Body of pancreas (tissue), 4 donors: Measurements from ENCODE around the gene LDLRAD3. TPM values are rescaled to one million over a fixed set of nuclear protein-coding genes. Genes with fewer than 3 reads are reported as not detected.
A peak's percentile ranks its signal among the peaks of the same experiment; 100 is the strongest.

Experiments
- ATAC-seq: fragments of 150-250 bp; one replicate; pipeline ENCODE4 v1.9.1; 2016
- DNase-seq, 4 donors: peaks; one replicate each; pipeline ENCODE4 v3.0.0-alpha.2; 2019
- H3K27ac ChIP-seq, 4 donors: fragments of 200-600 bp; sonication (generic); 1 replicate in 3 of 4; 2 replicates in 1 of 4; pipeline versions ENCODE4 v1.5.1 to v1.6.1; 2016 to 2019; ENCODE audit warnings: mild to moderate bottlenecking in 1 of 4, mixed read lengths in 1 of 4, moderate library complexity in 1 of 4
- H3K27me3 ChIP-seq, 2 donors: fragments of 200-600 bp; sonication (generic); one replicate each; pipeline ENCODE4 v1.6.0; 2016; ENCODE audit warnings: mild to moderate bottlenecking in 1 of 2
- H3K36me3 ChIP-seq, 2 donors: fragments of 200-600 bp; sonication (generic); replicated peaks in 1 of 2; 2 replicates each; pipeline ENCODE4 v1.5.1; 2016; ENCODE audit warnings: low read depth in 2 of 2; ENCODE audit not compliant: insufficient read depth in 1 of 2
- H3K4me1 ChIP-seq: fragments of 200-600 bp; sonication (generic); one replicate; pipeline ENCODE4 v1.6.0; 2016
- H3K4me3 ChIP-seq, 2 donors: fragments of 200-600 bp; sonication (generic); 1 replicate in 1 of 2; 2 replicates in 1 of 2; pipeline ENCODE4 v1.5.1; 2016 to 2019
- H3K9me3 ChIP-seq, 3 donors: fragments of 200-600 bp; sonication (generic); 1 replicate in 2 of 3; 2 replicates in 1 of 3; pipeline ENCODE4 v1.5.1; 2016
- POLR2A ChIP-seq, 3 donors: fragments of 450-650 bp; IDR thresholded peaks; one replicate each; pipeline ENCODE4 v1.6.1; 2016; ENCODE audit warnings: antibody characterized with exemption in 3 of 3, mild to moderate bottlenecking in 2 of 3
- WGBS, 2 donors: methylation state at CpG; one replicate each; pipeline ENCODE4 v1.1.5; 2017; 5-methylcytosine and 5-hydroxymethylcytosine counted together
- intact Hi-C: fragments of 100-400 bp; cut with DNase I; formaldehyde crosslinking; loops from one replicate; pipeline ENCODE4 v1.15.1; 2023
- total RNA-seq, 2 donors: library from RNA; depleted of rRNA; stranded (reverse); fragments of >200 nt; gene quantifications; one replicate each; pipeline ENCODE4 v1.1.0, GENCODE V29; 2016
- TF ChIP-seq, protein P1 (sequence below), 7 experiments: fragments of 450-650 bp in 4 of 7; fragments of 200-600 bp in 3 of 7; sonication (generic) in 3 of 7; IDR thresholded peaks; one replicate each; pipeline ENCODE4 v1.5.1; 2016 to 2019; ENCODE audit warnings: antibody characterized with exemption in 7 of 7

The LDLRAD3 gene
- total RNA-seq, 2 donors from 2014 or later: 5.7 to 7.9 TPM

GRCh38 chr11:36147491-36147890 lies 203.6 kb downstream of the LDLRAD3 start:
- 32 to 64% methylated on average over 1 of the region's 1 CpG for WGBS, 2 donors
- no peaks in the 10 kb centered on the region for H3K27me3 ChIP-seq
- intact Hi-C loops: no loop called here

DNA sequence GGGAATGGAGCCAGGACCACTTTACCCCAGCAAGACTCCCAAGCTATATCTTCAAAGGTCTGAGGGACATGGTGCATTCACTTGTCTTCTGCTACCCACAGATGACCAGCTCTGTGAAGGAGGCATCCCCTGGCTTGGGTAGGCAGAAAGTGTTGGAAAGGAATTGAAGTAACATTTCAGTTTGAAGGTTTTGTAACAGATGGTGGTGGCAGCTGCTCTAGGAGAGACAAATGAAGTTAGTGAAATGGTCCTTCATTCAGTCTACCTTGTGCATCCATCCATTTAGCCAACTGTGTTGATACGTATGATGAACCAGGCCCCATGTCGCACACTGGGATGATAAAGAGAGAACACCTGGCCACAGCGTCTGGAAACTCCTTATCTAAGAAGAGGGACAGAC lies 204.8 kb downstream of the LDLRAD3 start:
- DNase-seq (no peak), ATAC-seq (no peak)
- Histone ChIP-seq H3K27me3 (no peaks in the 10 kb centered on the region), H3K27ac (no peak overlapping the region), H3K36me3 (no peaks in the 10 kb centered on the region), H3K9me3 (no peaks in the 10 kb centered on the region), H3K4me3 (no peak overlapping the region), H3K4me1 (peaks cover 11% of the 10 kb centered on the region)
- intact Hi-C loops: no loop called here
- TF ChIP-seq POLR2A (IDR thresholded peaks at IDR 0.05): no peak
- TF ChIP-seq, protein P1, sequence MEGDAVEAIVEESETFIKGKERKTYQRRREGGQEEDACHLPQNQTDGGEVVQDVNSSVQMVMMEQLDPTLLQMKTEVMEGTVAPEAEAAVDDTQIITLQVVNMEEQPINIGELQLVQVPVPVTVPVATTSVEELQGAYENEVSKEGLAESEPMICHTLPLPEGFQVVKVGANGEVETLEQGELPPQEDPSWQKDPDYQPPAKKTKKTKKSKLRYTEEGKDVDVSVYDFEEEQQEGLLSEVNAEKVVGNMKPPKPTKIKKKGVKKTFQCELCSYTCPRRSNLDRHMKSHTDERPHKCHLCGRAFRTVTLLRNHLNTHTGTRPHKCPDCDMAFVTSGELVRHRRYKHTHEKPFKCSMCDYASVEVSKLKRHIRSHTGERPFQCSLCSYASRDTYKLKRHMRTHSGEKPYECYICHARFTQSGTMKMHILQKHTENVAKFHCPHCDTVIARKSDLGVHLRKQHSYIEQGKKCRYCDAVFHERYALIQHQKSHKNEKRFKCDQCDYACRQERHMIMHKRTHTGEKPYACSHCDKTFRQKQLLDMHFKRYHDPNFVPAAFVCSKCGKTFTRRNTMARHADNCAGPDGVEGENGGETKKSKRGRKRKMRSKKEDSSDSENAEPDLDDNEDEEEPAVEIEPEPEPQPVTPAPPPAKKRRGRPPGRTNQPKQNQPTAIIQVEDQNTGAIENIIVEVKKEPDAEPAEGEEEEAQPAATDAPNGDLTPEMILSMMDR (IDR thresholded peaks at IDR 0.05): no peak
- 89 to 97% methylated on average over 3 of the region's 3 CpGs for WGBS, 2 donors

More at GRCh38 chr11:36147491-36147890, 203.6 kb downstream of the LDLRAD3 start:
- TF ChIP-seq POLR2A (IDR thresholded peaks at IDR 0.05): no peak
- TF ChIP-seq, protein P1 (IDR thresholded peaks at IDR 0.05): no peak
- Histone ChIP-seq H3K4me1 (peaks cover 11% of the 10 kb centered on the region), H3K27ac (no peak overlapping the region), H3K4me3 (no peak overlapping the region), H3K36me3 (no peaks in the 10 kb centered on the region), H3K9me3 (no peaks in the 10 kb centered on the region)
- ATAC-seq (no peak), DNase-seq (no peak)

DNA sequence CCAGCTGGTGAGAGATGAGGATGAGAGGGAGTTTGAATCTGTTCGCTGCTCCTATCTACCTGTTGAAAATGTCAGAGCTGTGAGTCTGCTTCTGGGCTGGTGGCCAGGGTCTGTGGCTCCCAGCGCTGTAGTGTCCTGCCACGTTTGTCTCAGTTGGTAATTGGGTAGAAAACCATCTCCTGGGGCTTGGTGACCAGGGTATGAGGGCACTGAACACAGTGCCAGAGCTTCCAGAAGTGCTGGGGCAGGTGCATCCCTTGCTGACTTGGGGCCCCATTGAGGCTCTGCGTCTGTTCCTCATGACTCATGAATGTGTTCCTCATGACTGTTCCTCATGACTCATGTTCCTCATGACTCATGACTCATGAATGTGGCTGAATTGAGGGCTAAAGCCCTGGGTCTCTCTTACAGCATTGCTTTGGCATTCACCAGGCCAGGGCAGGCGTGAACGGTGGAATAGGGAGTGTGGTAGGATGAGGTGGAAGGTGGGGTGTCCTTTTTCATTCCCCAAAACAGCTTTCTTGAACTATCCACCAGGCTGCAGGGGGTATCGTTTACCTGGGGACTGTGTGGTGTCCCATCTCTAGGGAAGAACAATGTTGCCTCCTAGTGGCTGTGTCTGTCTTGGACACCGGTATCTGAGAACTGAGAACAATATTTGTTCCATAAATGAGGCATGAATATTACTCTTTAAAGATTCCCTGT lies 205.8 kb downstream of the LDLRAD3 start:
- 32 to 36% methylated on average over 6 to 8 of the region's 8 CpGs for WGBS, 2 donors
- H3K4me3 ChIP-seq: no peak overlapping the region
- TF ChIP-seq, protein P1 (IDR thresholded peaks at IDR 0.05): peak in 5 of 7 experiments; percentile 17 to 50 (median 41)
- no peak for TF ChIP-seq POLR2A (IDR thresholded peaks at IDR 0.05)
- H3K36me3 ChIP-seq: no peaks in the 10 kb centered on the region
- H3K4me1 ChIP-seq: peaks cover 11% of the 10 kb centered on the region
- peak; percentile 92 for ATAC-seq
- no peaks in the 10 kb centered on the region for H3K27me3 ChIP-seq
- intact Hi-C loops: no loop called here
- DNase-seq: peak; percentile 41 to 76 (median 58)
- no peaks in the 10 kb centered on the region for H3K9me3 ChIP-seq
- H3K27ac ChIP-seq: peak overlapping the region in 2 of 4 donors; percentile 35 to 48

- no peak overlapping the region for H3K27ac ChIP-seq
- H3K4me3 ChIP-seq: no peak overlapping the region
- intact Hi-C loops: no loop called here
- DNase-seq: no peak
- no peaks in the 10 kb centered on the region for H3K36me3 ChIP-seq
- H3K9me3 ChIP-seq: no peaks in the 10 kb centered on the region
- no peaks in the 10 kb centered on the region for H3K27me3 ChIP-seq
- H3K4me1 ChIP-seq: peaks cover 11% of the 10 kb centered on the region
- WGBS, 2 donors: 87 to 97% methylated on average over 4 of the region's 4 CpGs
- ATAC-seq: no peak
- TF ChIP-seq, protein P1 (IDR thresholded peaks at IDR 0.05): no peak
- TF ChIP-seq POLR2A (IDR thresholded peaks at IDR 0.05): no peak
Measured at GRCh38 chr11:36150986-36151385, 207.1 kb downstream of the LDLRAD3 start.
